ENCODE measurements around the gene APOO.

The APOO gene

GRCh38 chrX:23813808-23814207 is 93.9 kb downstream of the APOO start:
- TF ChIP-seq POLR2A (IDR thresholded peaks at IDR 0.05; ENCODE audit: low read depth, low read length) (no peak), TAF1 (IDR thresholded peaks at IDR 0.05; ENCODE audit: low read depth, low read length) (no peak), POLR2AphosphoS5 (IDR thresholded peaks at IDR 0.05; ENCODE audit: low read depth, low read length) (no peak), PAX5 (IDR thresholded peaks at IDR 0.05; ENCODE audit: insufficient read depth, low read length, severe bottlenecking) (no peak), POU2F2 (IDR thresholded peaks at IDR 0.05; ENCODE audit: low read depth, low read length) (no peak), SPI1 (IDR thresholded peaks at IDR 0.05; ENCODE audit: low read depth, low read length) (no peak)
- DNase-seq (ENCODE audit: insufficient read length, low spot score) (no peak), FAIRE-seq (no peak)

- TF ChIP-seq PAX5 (IDR thresholded peaks at IDR 0.05; ENCODE audit: insufficient read depth, low read length, severe bottlenecking): no peak
- TF ChIP-seq SPI1 (IDR thresholded peaks at IDR 0.05; ENCODE audit: low read depth, low read length): no peak
- TF ChIP-seq POU2F2 (IDR thresholded peaks at IDR 0.05; ENCODE audit: low read depth, low read length): no peak
- no peak for TF ChIP-seq POLR2AphosphoS5 (IDR thresholded peaks at IDR 0.05; ENCODE audit: low read depth, low read length)
- no peak for TF ChIP-seq POLR2A (IDR thresholded peaks at IDR 0.05; ENCODE audit: low read depth, low read length)
- TF ChIP-seq TAF1 (IDR thresholded peaks at IDR 0.05; ENCODE audit: low read depth, low read length): no peak
- DNase-seq (ENCODE audit: insufficient read length, low spot score): no peak
- peak; percentile 55 for FAIRE-seq
These were observed 96.1 kb downstream of the APOO start for GRCh38 chrX:23811656-23812055.

GRCh38 chrX:23811108-23811651 is 96.6 kb downstream of the APOO start:
- TF ChIP-seq PAX5 (IDR thresholded peaks at IDR 0.05; ENCODE audit: insufficient read depth, low read length, severe bottlenecking) (no peak), POLR2AphosphoS5 (IDR thresholded peaks at IDR 0.05; ENCODE audit: low read depth, low read length) (no peak), SPI1 (IDR thresholded peaks at IDR 0.05; ENCODE audit: low read depth, low read length) (peak; percentile 75), POU2F2 (IDR thresholded peaks at IDR 0.05; ENCODE audit: low read depth, low read length) (no peak), POLR2A (IDR thresholded peaks at IDR 0.05; ENCODE audit: low read depth, low read length) (no peak)
- FAIRE-seq: peak; percentile 48
- no peak for DNase-seq (ENCODE audit: insufficient read length, low spot score)

- FAIRE-seq: no peak
- TF ChIP-seq PAX5 (IDR thresholded peaks at IDR 0.05; ENCODE audit: insufficient read depth, low read length, severe bottlenecking) (no peak), POLR2A (IDR thresholded peaks at IDR 0.05; ENCODE audit: low read depth, low read length) (no peak), POLR2AphosphoS5 (IDR thresholded peaks at IDR 0.05; ENCODE audit: low read depth, low read length) (no peak), POU2F2 (IDR thresholded peaks at IDR 0.05; ENCODE audit: low read depth, low read length) (no peak), TAF1 (IDR thresholded peaks at IDR 0.05; ENCODE audit: low read depth, low read length) (no peak)
- DNase-seq (ENCODE audit: insufficient read length, low spot score): no peak
These were observed 97.5 kb downstream of the APOO start for GRCh38 chrX:23810279-23810678.

- no peak for FAIRE-seq
- DNase-seq (ENCODE audit: insufficient read length, low spot score): no peak
- TF ChIP-seq PAX5 (IDR thresholded peaks at IDR 0.05; ENCODE audit: insufficient read depth, low read length, severe bottlenecking) (no peak), TAF1 (IDR thresholded peaks at IDR 0.05; ENCODE audit: low read depth, low read length) (no peak), POLR2AphosphoS5 (IDR thresholded peaks at IDR 0.05; ENCODE audit: low read depth, low read length) (no peak), SPI1 (IDR thresholded peaks at IDR 0.05; ENCODE audit: low read depth, low read length) (no peak), POU2F2 (IDR thresholded peaks at IDR 0.05; ENCODE audit: low read depth, low read length) (no peak), POLR2A (IDR thresholded peaks at IDR 0.05; ENCODE audit: low read depth, low read length) (no peak)
These were observed 102.3 kb downstream of the APOO start for GRCh38 chrX:23805389-23805788.

- no peak for TF ChIP-seq PAX5 (IDR thresholded peaks at IDR 0.05; ENCODE audit: insufficient read depth, low read length, severe bottlenecking)
- TF ChIP-seq POU2F2 (IDR thresholded peaks at IDR 0.05; ENCODE audit: low read depth, low read length): no peak
- TF ChIP-seq SPI1 (IDR thresholded peaks at IDR 0.05; ENCODE audit: low read depth, low read length): no peak
- no peak for TF ChIP-seq TAF1 (IDR thresholded peaks at IDR 0.05; ENCODE audit: low read depth, low read length)
- TF ChIP-seq POLR2A (IDR thresholded peaks at IDR 0.05; ENCODE audit: low read depth, low read length): no peak
- no peak for TF ChIP-seq POLR2AphosphoS5 (IDR thresholded peaks at IDR 0.05; ENCODE audit: low read depth, low read length)
- DNase-seq (ENCODE audit: insufficient read length, low spot score) (no peak), FAIRE-seq (no peak)
These were observed 103.2 kb downstream of the APOO start for GRCh38 chrX:23804578-23804977.

- FAIRE-seq: no peak
These were observed 103.8 kb downstream of the APOO start for GRCh38 chrX:23803931-23804381.

GRCh38 chrX:23802431-23802830 is 105.3 kb downstream of the APOO start:
- FAIRE-seq (no peak), DNase-seq (ENCODE audit: insufficient read length, low spot score) (no peak)
- TF ChIP-seq SPI1 (IDR thresholded peaks at IDR 0.05; ENCODE audit: low read depth, low read length): peak; percentile 62
- TF ChIP-seq POLR2A (IDR thresholded peaks at IDR 0.05; ENCODE audit: low read depth, low read length): no peak

More at GRCh38 chrX:23803931-23804381, 103.8 kb downstream of the APOO start:
- no peak for TF ChIP-seq POU2F2 (IDR thresholded peaks at IDR 0.05; ENCODE audit: low read depth, low read length)
- no peak for DNase-seq (ENCODE audit: insufficient read length, low spot score)

- TF ChIP-seq TAF1 (IDR thresholded peaks at IDR 0.05; ENCODE audit: low read depth, low read length) (no peak), POLR2AphosphoS5 (IDR thresholded peaks at IDR 0.05; ENCODE audit: low read depth, low read length) (no peak), SPI1 (IDR thresholded peaks at IDR 0.05; ENCODE audit: low read depth, low read length) (no peak), POLR2A (IDR thresholded peaks at IDR 0.05; ENCODE audit: low read depth, low read length) (no peak), PAX5 (IDR thresholded peaks at IDR 0.05; ENCODE audit: insufficient read depth, low read length, severe bottlenecking) (no peak), POU2F2 (IDR thresholded peaks at IDR 0.05; ENCODE audit: low read depth, low read length) (no peak)
- FAIRE-seq: no peak
- no peak for DNase-seq (ENCODE audit: insufficient read length, low spot score)
These were observed 108.2 kb downstream of the APOO start for GRCh38 chrX:23799469-23800065.

GRCh38 chrX:23797371-23798128 is 110.2 kb downstream of the APOO start:
- TF ChIP-seq POU2F2 (IDR thresholded peaks at IDR 0.05; ENCODE audit: low read depth, low read length): no peak
- no peak for TF ChIP-seq POLR2A (IDR thresholded peaks at IDR 0.05; ENCODE audit: low read depth, low read length)
- TF ChIP-seq TAF1 (IDR thresholded peaks at IDR 0.05; ENCODE audit: low read depth, low read length): no peak
- TF ChIP-seq PAX5 (IDR thresholded peaks at IDR 0.05; ENCODE audit: insufficient read depth, low read length, severe bottlenecking): no peak
- no peak for TF ChIP-seq SPI1 (IDR thresholded peaks at IDR 0.05; ENCODE audit: low read depth, low read length)
- DNase-seq (ENCODE audit: insufficient read length, low spot score): no peak
- FAIRE-seq: no peak
